GM21786 (cell line): ENCODE results near the gene WDR49.
"Not testable (repeated sequence)": the region's sequence is repeated elsewhere in the genome, so short reads cannot be mapped to it uniquely, and the experiment has no call there.

Experiments
- ATAC-seq: cut with Tn5 transposase; IDR thresholded peaks from one replicate; pipeline ENCODE4 v1.9.1; 2021; ENCODE audit not compliant: unreplicated experiment

The WDR49 gene

GRCh38 chr3:167615030-167615429 lies 38.7 kb downstream of the WDR49 start:
- no peak for ATAC-seq

DNA sequence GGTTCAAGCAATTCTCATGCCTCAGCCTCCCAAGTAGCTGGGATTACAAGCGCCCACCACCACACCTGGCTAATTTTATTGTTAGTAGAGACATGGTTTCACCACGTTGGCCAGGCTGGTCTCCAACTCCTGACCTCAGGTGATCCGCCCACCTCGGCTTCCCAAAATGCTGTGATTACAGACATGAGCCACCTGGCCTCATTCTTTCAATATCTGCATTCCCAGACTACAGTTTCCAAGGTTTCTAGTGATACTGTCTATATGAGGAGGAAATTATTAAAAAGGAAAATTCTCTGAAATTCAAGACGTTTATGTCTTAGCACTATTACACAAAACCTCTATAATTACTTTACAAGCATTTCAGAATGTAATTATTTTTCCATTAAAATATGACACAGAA lies 39.5 kb downstream of the WDR49 start:
- not testable (repeated sequence) for ATAC-seq

- ATAC-seq: no peak
Measured at GRCh38 chr3:167611718-167612117, 42.0 kb downstream of the WDR49 start.

GRCh38 chr3:167609156-167609555 lies 44.6 kb downstream of the WDR49 start:
- no peak for ATAC-seq

DNA sequence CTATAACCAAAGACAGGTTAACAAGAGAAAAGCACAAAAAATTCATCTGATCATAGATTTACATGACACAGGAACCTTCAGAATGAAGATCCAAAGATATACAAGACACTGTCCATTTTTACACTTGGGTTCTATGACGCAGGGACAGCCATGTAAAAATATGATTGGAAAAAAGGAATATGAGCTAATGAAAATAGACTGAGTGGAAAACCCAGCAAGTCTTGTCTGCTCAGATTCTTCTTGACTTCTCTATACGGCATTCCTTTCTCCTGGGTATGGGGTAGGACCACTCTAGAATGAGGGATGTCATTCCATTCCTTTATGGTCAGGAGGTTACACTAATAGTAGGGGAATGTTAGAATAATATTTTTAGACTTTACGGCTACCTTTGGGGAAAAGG lies 46.9 kb downstream of the WDR49 start:
- ATAC-seq: no peak

DNA sequence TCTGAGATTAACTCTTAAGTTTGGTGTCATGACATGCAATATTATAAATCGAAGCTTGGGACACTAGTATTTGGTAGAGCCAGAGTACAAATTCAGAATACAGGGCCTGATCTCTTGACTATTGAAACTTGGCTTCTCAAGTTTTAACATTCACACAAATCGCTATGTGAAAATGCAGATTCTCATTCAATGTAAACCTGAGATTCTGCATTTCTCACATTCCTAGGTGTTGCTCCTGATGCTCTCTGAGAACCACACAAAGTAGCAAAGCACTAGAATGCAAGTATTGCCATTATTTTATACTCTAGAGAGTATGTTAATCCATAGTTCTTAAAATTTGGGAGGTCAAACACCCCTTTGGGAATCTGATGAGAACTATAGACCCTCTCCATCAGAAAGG lies 47.9 kb downstream of the WDR49 start:
- ATAC-seq: no peak

GRCh38 chr3:167602041-167602440 lies 51.7 kb downstream of the WDR49 start:
- no peak for ATAC-seq

DNA sequence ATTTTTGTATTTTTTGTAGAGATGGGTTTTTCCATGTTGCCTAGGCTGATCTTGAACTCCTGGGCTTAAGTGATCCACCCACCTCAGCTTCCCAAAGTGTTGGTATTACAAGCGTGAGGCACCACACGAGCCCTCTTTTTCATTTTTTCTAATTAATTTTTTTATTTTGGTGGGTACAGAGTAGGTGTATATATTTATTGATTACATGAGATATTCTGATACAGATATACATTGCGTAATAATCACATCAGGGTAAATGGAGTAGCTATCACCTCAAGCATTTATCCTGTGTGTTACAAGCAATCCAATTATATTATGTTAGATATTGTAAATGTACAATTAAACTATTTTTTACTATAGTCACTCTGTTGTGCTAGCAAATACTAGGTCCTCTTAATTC lies 66.1 kb downstream of the WDR49 start:
- no peak for ATAC-seq

DNA sequence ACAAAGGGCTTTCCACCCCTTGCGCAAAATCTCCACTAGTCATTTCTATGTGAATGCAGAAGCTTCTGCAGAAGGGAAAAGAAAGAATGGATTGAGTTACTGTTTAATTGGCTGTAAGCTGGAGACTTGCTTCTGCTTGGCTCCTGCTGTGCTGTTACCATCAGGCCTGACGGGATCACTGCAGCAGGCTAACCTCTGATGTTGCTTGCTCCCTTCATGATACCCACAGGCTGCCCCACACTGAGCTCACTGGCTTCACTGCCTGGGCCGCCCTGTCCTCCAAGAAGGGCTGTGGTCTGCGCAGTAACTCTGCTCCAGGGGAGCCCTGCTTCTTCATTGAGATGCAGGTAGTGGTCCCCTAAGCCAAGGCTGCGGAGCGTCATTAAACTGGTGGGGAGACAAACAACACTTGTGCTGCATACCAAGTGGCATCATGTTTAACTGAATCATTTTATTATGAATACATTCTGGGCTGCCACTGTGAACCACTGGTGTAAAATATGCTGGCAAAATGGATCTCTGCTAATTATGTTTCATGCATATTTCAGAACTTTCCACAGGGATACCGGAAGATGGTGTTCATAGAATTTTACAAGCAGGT lies 78.6 kb downstream of the WDR49 start:
- ATAC-seq: no peak

GRCh38 chr3:167572991-167573390 lies 80.8 kb downstream of the WDR49 start:
- ATAC-seq: no peak

DNA sequence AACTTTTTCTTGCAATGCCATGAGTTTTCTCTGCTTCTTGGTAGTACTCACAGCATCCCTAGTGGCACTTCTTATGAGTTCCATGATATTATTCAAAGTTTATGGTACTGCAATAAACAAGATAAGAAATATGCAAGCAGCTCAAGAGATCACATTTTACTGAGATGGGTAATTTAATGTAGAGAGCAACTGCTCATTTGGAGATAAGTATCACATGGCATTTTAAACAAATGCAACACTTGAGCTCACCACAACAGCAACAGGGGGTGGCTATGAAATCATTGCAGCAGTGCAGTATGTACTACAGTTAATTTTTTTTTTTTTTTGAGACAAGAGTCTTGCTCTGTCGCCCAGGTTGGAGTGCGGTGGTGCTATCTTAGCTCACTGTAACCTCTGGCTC lies 85.1 kb downstream of the WDR49 start:
- no peak for ATAC-seq

DNA sequence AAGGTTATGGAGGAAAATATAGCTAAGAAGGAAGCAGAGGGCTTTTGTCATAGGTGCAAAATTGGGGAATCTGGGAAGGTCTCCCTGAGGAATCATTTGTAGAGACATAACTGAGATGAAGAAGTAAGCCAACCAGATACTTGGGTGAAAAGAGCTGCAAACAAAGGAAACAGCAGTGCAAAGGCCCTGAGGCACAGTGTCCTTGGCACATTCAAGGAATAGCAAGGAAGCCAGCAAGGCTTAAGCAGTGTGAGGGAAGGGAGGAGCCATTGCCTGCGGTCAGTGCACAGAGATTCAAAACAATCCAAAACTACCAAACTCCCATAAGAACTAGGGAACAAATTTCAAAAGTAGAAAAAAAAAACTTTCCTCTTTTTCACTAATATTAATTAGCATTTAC lies 88.3 kb downstream of the WDR49 start:
- no peak for ATAC-seq

- no peak for ATAC-seq
Measured at GRCh38 chr3:167564612-167565011, 89.1 kb downstream of the WDR49 start.

- ATAC-seq: no peak
Measured at GRCh38 chr3:167559924-167560323, 93.8 kb downstream of the WDR49 start.

- ATAC-seq: no peak
Measured at GRCh38 chr3:167554898-167555297, 98.8 kb downstream of the WDR49 start.

DNA sequence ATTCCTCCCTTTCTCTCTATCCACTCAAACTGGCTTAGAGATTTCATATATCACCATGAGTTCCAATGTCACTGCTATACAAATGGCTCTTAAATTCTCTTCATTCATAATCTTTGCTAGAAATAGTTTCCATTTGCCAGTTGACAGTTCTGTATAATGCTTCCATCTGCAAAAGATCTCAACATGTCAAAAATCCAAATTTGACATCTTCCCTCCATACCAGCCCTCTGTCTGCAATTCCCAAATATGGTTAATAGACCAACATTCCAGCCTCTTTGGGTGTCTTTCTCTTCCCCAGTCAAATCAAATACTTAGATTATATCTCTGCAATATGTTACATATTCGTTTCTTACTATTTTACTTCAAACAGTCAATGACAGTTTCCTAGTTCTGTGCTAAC lies 115.7 kb downstream of the WDR49 start:
- no peak for ATAC-seq

- no peak for ATAC-seq
Measured at GRCh38 chr3:167521006-167521355, 132.8 kb downstream of the WDR49 start.

DNA sequence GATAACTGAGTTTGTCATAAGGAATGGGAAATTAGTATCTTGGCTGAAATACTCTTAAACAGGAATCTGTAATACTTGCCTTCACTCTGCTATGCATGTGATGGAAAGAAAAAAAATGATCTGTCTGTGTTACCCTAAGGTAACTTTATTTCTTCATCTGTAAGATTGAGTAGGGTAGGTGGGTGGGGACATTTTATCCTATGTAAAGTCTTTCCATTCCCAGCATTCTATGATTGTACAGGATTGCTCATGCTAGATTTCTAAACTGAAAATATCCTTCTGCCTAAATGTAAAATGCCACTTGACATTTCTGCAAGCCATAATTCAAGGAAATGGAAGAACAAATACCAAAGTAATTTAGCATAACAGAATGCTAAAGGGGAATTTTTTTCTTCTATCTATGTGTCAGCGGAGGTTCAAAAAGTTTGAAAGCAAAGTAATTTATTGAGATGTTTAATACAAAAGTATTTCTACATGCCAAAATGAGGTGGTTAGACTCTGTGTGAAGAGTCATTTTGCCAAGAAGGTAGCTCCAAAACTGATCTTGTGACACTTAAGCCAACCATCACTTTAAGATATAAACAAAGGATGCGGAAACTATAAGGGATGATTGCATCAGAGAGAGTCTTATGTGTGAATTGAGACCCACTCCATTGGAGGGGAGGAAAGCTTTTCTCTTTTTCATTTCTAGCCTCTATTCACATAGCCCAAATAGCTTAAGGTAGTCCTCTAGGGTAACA lies 133.3 kb downstream of the WDR49 start:
- ATAC-seq: no peak

DNA sequence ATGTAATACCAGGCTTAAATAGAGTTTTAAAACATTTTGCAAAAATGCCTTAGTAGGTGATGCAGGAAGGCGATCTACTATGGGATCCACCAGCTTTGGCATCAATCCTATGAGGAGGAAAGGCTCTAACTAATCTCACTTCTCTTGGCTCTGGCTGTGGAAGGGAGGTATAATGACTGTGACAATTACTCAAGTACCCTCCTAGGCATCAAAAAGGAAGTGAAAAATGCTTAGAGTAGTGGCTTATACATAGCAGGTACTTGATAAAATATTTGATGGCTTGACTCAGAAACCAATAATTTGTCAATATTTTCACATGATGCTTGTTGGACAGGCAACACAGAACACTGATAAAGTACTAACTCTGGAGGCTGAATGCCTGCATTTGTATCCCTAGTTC lies 145.8 kb downstream of the WDR49 start:
- no peak for ATAC-seq

DNA sequence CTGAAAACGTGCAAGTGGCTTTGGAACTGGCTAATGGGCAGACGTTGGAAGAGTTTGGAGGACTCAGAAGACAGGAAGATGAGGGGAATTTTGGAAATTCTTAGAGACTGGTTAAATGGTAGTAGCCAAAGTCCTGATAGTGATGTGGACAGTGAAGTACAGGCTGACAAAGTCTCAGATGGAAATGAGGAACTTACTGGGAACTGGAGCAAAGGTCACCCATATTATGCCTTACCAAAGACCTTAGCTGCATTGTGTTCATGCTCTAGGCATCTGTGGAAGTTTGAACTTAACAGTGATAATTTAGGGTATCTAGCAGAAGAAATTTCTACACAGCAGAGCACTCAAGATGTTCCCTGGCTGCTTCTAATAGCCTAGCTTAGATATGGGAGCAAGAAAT lies 151.3 kb downstream of the WDR49 start:
- ATAC-seq: no peak

GRCh38 chr3:167501941-167502340 lies 151.8 kb downstream of the WDR49 start:
- no peak for ATAC-seq

DNA sequence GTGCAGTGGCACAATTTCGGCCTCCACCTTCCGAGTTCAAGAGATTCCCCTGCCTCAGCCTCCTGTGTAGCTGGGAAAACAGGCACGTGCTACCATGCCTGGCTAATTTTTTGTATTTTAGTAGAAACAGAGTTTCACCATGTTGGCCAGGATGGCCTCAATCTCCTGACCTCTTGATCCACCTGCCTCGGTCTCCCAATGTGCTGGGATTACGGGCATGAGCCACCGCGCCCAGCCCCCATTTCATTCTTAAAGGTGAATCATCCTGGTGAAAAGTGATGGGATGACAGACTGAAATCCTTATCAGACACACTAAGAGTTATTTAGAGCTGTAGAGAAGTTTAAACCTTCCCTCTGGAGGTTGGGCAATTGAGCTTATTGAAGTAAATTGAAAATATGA lies 155.8 kb downstream of the WDR49 start:
- no peak for ATAC-seq

DNA sequence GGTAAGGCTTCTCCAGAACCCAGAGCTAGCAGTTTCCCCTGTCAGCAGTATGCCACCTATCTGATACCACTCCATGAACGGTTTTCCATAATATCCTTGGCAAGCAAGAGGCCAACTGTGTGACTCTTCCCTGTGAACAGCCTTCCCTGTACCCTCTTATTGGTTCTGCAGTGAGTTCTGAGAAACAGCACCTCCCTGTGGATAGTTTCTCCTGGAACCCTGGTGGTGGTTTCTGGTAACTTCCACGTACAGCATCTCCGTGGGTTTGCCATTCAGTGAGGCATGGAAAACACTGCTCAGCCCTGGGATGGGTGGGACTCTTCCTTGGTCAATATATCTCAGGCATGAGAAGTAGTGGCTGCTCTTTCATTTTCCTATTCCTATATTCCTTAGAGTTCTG lies 160.5 kb downstream of the WDR49 start:
- no peak for ATAC-seq
